ENCODE results near the gene HJURP. TPM values are rescaled to one million over a fixed set of nuclear protein-coding genes. Genes with fewer than 3 reads are reported as not detected.

The HJURP gene
- total RNA-seq, 4 donors from 2014 or later, result 5.1 to 8.5 (median 5.8) TPM

DNA sequence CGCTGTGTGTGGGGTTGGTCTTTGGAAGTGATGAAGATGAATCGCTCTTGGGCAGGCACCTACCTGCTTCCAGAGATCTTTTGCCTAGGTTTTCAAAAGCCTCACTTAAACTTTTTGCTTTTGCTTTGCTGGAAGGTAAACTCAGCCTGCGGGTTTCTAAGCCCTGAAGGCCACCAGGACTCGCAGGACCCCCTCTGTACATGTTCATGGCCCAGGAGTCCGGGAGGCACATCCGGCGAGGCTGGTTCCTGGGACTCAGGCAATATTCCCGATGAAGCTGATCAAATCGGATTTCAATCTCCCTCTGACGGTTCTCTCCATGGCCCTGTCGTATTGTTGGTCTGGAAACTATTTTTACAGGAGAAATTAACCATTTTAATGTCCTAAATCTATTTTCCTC is 13.2 kb downstream of the HJURP start:
- Histone ChIP-seq H3K36me3 (peaks cover 0 to 56% (median 0%) of the 10 kb centered on the region in 3 donors), H3K27me3 (no peaks in the 10 kb centered on the region), H3K4me1 (no peaks in the 10 kb centered on the region), H3K9me3 (no peaks in the 10 kb centered on the region), H3K27ac (no peak overlapping the region), H3K4me3 (no peak overlapping the region)
- intact Hi-C loops (cut with DNase I), result no loop called here
- 80 to 99% methylated on average over 9 to 11 of the region's 11 CpGs for WGBS, 2 donors
- TF ChIP-seq, protein P1, sequence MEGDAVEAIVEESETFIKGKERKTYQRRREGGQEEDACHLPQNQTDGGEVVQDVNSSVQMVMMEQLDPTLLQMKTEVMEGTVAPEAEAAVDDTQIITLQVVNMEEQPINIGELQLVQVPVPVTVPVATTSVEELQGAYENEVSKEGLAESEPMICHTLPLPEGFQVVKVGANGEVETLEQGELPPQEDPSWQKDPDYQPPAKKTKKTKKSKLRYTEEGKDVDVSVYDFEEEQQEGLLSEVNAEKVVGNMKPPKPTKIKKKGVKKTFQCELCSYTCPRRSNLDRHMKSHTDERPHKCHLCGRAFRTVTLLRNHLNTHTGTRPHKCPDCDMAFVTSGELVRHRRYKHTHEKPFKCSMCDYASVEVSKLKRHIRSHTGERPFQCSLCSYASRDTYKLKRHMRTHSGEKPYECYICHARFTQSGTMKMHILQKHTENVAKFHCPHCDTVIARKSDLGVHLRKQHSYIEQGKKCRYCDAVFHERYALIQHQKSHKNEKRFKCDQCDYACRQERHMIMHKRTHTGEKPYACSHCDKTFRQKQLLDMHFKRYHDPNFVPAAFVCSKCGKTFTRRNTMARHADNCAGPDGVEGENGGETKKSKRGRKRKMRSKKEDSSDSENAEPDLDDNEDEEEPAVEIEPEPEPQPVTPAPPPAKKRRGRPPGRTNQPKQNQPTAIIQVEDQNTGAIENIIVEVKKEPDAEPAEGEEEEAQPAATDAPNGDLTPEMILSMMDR (IDR thresholded peaks at IDR 0.05), result no peak
- TF ChIP-seq POLR2A (IDR thresholded peaks at IDR 0.05), result no peak
- DNase-seq, result no peak

DNA sequence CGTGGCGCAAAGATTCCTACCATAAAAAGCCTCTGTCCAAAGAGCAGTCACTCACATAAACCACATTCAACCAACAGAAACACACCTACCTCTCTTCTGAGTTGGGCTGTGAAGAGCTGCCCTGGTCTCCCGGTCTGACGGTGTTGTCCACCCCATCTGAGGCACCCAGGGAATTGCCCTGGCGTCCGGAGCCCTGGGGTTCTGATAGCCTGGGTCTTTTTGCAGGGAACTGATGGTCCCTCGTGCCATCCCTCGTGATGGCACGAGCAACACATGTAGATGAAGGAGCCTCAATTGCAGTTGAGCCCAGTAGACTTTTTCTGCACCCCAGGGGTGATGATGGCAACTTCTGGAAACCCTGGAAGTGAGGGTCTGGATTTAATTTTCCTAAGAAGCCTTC is 13.8 kb downstream of the HJURP start:
- Histone ChIP-seq H3K27ac (no peak overlapping the region), H3K4me3 (no peak overlapping the region), H3K27me3 (no peaks in the 10 kb centered on the region), H3K4me1 (no peaks in the 10 kb centered on the region), H3K9me3 (no peaks in the 10 kb centered on the region), H3K36me3 (peaks cover 0 to 54% (median 0%) of the 10 kb centered on the region in 3 donors)
- TF ChIP-seq, protein P1 (IDR thresholded peaks at IDR 0.05), result no peak
- no peak for TF ChIP-seq POLR2A (IDR thresholded peaks at IDR 0.05)
- 85 to 95% methylated on average over 3 to 8 of the region's 9 CpGs for WGBS, 2 donors
- no peak for DNase-seq
- intact Hi-C loops (cut with DNase I), result no loop called here

DNA sequence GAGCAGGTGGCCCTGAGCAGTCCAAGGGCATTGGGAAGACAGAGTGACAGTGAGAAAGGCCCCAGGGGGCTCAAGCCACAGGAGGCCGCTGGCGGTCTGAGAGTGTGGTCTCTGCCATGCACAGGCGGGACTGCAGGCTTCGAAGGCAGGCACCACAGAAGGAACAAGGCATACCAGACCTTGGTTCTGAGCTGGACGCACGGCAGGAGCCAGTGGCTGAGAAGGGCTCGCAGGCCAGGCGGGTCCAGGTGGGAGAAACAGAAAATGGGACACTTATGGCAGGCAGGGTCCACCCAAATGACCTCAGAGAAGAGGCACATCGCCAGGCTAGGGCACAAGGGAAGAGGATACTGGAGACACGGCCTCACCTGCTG is 14.9 kb downstream of the HJURP start:
- Histone ChIP-seq H3K4me1 (no peaks in the 10 kb centered on the region), H3K9me3 (no peaks in the 10 kb centered on the region), H3K27me3 (no peaks in the 10 kb centered on the region), H3K27ac (no peak overlapping the region), H3K4me3 (no peak overlapping the region), H3K36me3 (peaks cover 0 to 48% (median 0%) of the 10 kb centered on the region in 3 donors)
- no peak for DNase-seq
- 92 to 98% methylated on average over 6 to 9 of the region's 10 CpGs for WGBS, 2 donors
- TF ChIP-seq, protein P1 (IDR thresholded peaks at IDR 0.05), result no peak
- intact Hi-C loops (cut with DNase I), result no loop called here

DNA sequence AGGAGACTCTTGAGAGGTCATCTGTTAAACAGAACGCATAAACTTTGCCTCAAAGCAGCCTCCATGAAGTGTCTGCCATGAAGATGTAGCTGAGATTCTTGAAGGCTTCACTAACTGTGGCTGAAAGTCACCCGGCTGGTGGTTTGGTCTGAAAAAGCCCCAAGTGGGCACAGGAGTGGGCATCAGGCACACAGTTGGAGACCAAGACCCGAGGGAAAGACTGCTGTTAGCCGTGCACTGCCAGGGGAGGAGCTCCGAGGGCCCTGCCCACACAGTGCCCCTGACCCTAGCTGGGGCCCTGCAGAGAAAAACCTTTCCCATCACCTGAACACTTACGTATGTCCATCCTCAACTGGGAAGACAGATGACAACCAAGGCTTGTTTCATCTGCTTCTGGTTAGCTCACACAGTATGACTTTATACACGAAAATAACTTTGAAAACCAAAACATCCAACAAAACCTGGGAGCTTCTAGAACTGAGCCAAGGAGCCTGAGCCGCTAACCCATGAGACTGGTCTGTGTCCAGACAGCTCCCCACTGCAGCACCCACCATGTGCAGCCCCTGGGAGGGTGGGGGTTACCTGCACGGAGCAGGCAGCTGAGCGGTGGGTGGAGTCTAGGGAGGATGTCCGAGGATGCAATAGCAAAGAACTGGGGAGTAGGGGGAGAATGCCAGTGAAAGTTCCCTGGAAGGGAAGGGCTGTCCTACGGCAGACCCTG is 15.4 kb downstream of the HJURP start:
- WGBS, 2 donors, result 88 to 90% methylated on average over 8 to 11 of the region's 12 CpGs
- intact Hi-C loops (cut with DNase I), result no loop called here
- H3K4me3 ChIP-seq, result no peak overlapping the region
- H3K36me3 ChIP-seq, result peaks cover 0 to 44% (median 0%) of the 10 kb centered on the region in 3 donors
- TF ChIP-seq POLR2A (IDR thresholded peaks at IDR 0.05), result no peak
- H3K9me3 ChIP-seq, result no peaks in the 10 kb centered on the region
- no peak overlapping the region for H3K27ac ChIP-seq
- no peaks in the 10 kb centered on the region for H3K4me1 ChIP-seq
- no peaks in the 10 kb centered on the region for H3K27me3 ChIP-seq
- DNase-seq, result no peak

DNA sequence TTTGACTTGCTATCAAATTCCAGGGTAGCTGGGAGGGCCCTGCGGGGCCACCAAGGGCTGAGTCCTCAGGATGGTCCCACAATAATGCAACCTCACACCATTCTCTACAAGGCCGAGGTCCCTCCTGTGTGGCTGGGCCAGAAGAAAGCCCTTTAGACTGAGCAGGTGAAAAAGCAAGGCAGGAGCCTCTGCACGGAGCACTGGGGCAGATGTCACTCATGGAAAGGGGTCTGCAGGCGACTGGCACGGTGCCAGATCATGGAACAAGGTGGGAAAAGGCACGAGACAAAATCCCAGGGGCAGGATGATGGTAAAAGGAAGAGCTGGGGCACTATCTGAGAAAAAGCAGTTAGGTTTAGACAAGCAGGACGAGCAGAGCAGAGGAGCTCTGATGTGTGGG is 16.1 kb downstream of the HJURP start:
- intact Hi-C loops (cut with DNase I), result no loop called here
- no peaks in the 10 kb centered on the region for H3K27me3 ChIP-seq
- no peak for TF ChIP-seq POLR2A (IDR thresholded peaks at IDR 0.05)
- H3K27ac ChIP-seq, result no peak overlapping the region
- no peaks in the 10 kb centered on the region for H3K9me3 ChIP-seq
- H3K36me3 ChIP-seq, result peaks cover 0 to 38% (median 0%) of the 10 kb centered on the region in 3 donors
- 41 to 70% methylated on average over 7 of the region's 7 CpGs for WGBS, 2 donors
- no peaks in the 10 kb centered on the region for H3K4me1 ChIP-seq
- H3K4me3 ChIP-seq, result no peak overlapping the region
- DNase-seq, result no peak

DNA sequence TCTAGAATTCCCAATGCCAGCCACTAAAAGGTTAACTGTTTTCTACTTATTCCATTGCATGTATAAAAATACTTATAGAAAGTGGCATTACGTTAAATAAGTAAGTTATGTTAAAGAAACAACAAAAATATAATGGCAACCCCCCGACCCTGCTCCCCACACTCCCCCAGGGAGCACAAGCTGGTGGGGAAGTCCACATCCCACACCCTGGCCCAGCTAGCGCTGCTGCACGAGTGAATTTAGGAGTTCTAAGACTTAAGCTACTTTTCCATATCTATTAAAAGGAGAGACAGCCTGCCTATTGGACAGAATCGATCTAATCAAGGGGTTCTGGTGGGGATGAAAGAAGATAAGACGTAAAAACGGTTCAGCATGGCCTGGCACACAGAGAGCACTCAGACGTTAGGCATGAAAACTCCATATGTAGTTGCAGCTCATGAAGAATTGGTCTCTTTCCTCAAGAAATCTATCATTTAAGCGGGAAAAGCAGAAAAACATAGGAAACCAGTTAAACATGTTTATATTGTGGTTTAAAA is 16.6 kb downstream of the HJURP start:
- TF ChIP-seq, protein P1 (IDR thresholded peaks at IDR 0.05), result no peak
- no peak for TF ChIP-seq POLR2A (IDR thresholded peaks at IDR 0.05)
- intact Hi-C loops (cut with DNase I), result no loop called here
- Histone ChIP-seq H3K4me3 (no peak overlapping the region), H3K27ac (no peak overlapping the region), H3K9me3 (no peaks in the 10 kb centered on the region), H3K4me1 (peaks cover 0 to 3% (median 0%) of the 10 kb centered on the region in 3 donors), H3K36me3 (peaks cover 0 to 34% (median 0%) of the 10 kb centered on the region in 3 donors), H3K27me3 (no peaks in the 10 kb centered on the region)
- DNase-seq, result no peak
- WGBS, 2 donors, result 64 to 84% methylated on average over 9 of the region's 9 CpGs
